ENCODE results near the gene TMEM181.
"Not testable (repeated sequence)": the region's sequence is repeated elsewhere in the genome, so short reads cannot be mapped to it uniquely, and the experiment has no call there.

Gene TMEM181

DNA sequence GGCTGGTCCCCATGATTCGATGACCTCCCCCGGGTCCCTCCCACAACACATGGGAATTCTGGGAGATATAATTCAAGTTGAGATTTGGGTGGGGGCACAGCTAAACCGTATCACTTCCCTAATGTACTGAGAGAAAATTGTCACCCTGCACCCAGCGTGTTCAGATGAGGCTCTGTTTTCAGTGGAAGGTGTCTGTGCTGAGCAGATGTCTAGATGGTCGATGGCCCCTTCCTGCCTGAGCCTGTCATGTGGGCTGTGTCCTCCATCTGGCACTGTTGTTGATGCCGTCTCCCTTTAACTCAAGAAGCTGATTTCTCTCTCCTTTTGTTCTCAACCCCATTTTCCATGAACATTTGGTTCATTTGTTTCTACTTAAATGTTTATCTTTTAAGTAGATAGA lies 37.0 kb downstream of the TMEM181 start:
- TF ChIP-seq, protein P1, sequence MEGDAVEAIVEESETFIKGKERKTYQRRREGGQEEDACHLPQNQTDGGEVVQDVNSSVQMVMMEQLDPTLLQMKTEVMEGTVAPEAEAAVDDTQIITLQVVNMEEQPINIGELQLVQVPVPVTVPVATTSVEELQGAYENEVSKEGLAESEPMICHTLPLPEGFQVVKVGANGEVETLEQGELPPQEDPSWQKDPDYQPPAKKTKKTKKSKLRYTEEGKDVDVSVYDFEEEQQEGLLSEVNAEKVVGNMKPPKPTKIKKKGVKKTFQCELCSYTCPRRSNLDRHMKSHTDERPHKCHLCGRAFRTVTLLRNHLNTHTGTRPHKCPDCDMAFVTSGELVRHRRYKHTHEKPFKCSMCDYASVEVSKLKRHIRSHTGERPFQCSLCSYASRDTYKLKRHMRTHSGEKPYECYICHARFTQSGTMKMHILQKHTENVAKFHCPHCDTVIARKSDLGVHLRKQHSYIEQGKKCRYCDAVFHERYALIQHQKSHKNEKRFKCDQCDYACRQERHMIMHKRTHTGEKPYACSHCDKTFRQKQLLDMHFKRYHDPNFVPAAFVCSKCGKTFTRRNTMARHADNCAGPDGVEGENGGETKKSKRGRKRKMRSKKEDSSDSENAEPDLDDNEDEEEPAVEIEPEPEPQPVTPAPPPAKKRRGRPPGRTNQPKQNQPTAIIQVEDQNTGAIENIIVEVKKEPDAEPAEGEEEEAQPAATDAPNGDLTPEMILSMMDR (IDR thresholded peaks at IDR 0.05; ENCODE audit: low read depth, low read length), result no peak
- no peak overlapping the region for H3K4me3 ChIP-seq (ENCODE audit: low read depth, low read length)

GRCh38 chr6:158597565-158597964 lies 37.7 kb downstream of the TMEM181 start:
- H3K4me3 ChIP-seq (ENCODE audit: low read depth, low read length), result no peak overlapping the region
- TF ChIP-seq, protein P1 (IDR thresholded peaks at IDR 0.05; ENCODE audit: low read depth, low read length), result no peak

DNA sequence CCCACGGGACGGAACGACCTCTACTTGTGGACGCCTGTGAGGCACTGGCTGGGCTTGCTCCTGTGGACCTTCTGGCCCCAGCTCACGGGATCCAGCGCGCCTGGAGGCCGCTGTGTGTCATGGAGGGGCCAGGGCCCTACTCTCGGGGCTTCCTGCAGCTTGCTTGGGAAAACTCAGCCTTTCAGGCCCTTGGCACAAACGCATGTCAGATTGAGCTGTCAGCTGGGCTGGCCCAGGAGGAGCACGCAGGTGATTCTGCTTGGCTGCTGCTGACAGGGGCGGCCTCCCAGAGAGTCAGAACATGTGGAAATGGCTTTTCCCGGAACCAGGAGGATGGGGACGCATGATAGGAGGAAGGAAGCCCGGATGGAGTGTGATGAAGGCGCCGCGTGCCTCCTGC lies 39.7 kb downstream of the TMEM181 start:
- no peak overlapping the region for H3K4me3 ChIP-seq (ENCODE audit: low read depth, low read length)
- TF ChIP-seq, protein P1 (IDR thresholded peaks at IDR 0.05; ENCODE audit: low read depth, low read length), result no peak

DNA sequence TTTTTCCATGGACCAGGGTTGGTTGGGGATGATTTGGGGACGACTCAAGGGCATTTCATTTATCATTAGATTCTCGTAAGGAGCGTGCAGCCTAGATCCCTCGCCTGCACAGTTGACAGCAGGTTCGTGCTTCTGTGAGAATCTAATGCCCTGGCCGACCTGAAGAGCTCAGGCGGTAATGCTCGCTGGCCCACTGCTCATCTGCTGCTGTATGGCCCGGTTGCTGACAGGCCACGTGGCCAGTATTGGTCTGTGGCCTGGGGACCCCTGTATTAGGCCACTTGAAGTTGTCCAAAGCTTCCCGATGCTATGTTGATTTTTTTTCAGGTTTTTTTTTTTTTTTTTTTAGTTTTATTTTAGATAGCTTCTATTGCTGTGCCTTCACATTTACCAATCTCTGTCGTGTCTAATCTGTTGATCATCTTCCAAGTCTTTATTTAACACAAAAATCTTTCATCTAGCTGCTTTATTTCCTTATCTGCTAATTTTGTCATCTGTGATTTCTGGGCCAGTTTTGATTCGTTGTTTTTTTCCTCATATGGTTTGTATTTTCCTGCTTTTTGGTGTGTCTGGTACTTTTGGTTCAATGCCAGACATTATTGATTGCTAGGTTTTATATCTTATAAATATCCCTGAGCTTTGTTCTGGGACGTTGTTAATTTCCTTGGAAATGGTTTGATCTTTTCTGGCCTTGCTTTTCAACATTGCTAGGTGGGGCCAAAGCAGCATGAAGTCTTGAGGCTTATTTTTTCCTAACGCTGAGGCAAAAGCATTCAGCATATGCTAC lies 43.6 kb downstream of the TMEM181 start:
- H3K4me3 ChIP-seq (ENCODE audit: low read depth, low read length), result no peak overlapping the region
- TF ChIP-seq, protein P1 (IDR thresholded peaks at IDR 0.05; ENCODE audit: low read depth, low read length), result no peak

DNA sequence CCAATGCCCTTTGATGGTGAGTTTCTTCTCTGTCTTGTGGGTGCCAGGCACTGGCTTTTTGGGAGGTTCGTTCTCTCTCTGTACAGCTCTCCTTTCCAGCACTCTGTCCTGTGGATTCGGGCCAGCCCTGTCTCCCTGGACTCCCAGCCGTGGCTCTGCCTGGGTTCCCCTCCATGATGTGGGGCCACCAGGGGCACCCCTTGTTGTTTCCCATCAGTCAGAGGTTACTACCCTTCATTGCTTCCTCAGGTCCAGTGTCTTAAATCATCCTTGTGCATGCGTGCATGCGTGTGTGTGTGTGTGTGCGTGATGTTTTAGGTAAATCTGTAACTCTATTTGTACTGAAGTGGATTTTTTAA lies 44.1 kb downstream of the TMEM181 start:
- TF ChIP-seq, protein P1 (IDR thresholded peaks at IDR 0.05; ENCODE audit: low read depth, low read length), result no peak
- no peak overlapping the region for H3K4me3 ChIP-seq (ENCODE audit: low read depth, low read length)

- TF ChIP-seq, protein P1 (IDR thresholded peaks at IDR 0.05; ENCODE audit: low read depth, low read length), result peak; percentile 73
Observed at GRCh38 chr6:158605266-158605878, 45.5 kb downstream of the TMEM181 start.

DNA sequence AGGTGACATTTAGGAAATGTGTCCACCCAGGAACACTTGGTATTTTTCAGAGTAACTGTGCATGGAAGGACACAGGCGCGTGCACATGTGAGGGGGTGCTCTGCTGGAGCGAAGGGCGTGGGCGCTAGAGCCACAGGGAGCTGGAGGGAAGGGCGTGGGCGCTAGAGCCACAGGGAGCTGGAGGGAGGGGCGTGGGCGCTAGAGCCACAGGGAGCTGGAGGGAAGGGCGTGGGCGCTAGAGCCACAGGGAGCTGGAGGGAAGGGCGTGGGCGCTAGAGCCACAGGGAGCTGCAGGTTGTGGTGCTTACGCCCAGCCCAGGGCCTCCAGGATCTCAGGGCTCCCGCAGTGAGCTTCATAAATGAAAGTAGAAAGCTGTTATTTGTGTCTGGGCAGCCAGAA lies 46.1 kb downstream of the TMEM181 start:
- not testable (repeated sequence) for H3K4me3 ChIP-seq (ENCODE audit: low read depth, low read length)

More at GRCh38 chr6:158605266-158605878, 45.5 kb downstream of the TMEM181 start:
- H3K4me3 ChIP-seq (ENCODE audit: low read depth, low read length), result no peak overlapping the region

All from WI38 (cell line).